Stomach smooth muscle (tissue), 2 donors: ENCODE data around the gene TLR9.
A peak's percentile ranks its signal among the peaks of the same experiment; 100 is the strongest.

Experiments
- H3K27ac ChIP-seq: one replicate; pipeline ENCODE4 v1.7.0; 2013; ENCODE audit warnings: mild to moderate bottlenecking, low read length, inconsistent platforms
- H3K27me3 ChIP-seq, 2 donors: one replicate each; pipeline ENCODE4 v1.7.0; 2013; ENCODE audit warnings: low read length in 2 of 2; ENCODE audit not compliant: insufficient read depth in 2 of 2, control insufficient read depth in 1 of 2
- H3K36me3 ChIP-seq, 2 donors: one replicate each; pipeline ENCODE4 v1.7.0; 2013; ENCODE audit warnings: low read length in 2 of 2; ENCODE audit not compliant: control insufficient read depth in 2 of 2, insufficient read depth in 2 of 2
- H3K4me1 ChIP-seq: one replicate; pipeline ENCODE4 v1.7.0; 2013; ENCODE audit warnings: low read length; ENCODE audit not compliant: control insufficient read depth, insufficient read depth
- H3K4me3 ChIP-seq, 2 donors: one replicate each; pipeline ENCODE4 v1.7.0; 2013; ENCODE audit warnings: low read length in 2 of 2
- H3K9ac ChIP-seq, 2 donors: one replicate each; pipeline ENCODE4 v1.7.0; 2013; ENCODE audit warnings: low read length in 2 of 2, mild to moderate bottlenecking in 1 of 2
- H3K9me3 ChIP-seq, 2 donors: one replicate each; pipeline ENCODE4 v1.7.0; 2013; ENCODE audit warnings: low read length in 2 of 2; ENCODE audit not compliant: control insufficient read depth in 2 of 2
- donor health status: healthy.
- donor health status: Pancreatic carcinoma.

TLR9 gene

DNA sequence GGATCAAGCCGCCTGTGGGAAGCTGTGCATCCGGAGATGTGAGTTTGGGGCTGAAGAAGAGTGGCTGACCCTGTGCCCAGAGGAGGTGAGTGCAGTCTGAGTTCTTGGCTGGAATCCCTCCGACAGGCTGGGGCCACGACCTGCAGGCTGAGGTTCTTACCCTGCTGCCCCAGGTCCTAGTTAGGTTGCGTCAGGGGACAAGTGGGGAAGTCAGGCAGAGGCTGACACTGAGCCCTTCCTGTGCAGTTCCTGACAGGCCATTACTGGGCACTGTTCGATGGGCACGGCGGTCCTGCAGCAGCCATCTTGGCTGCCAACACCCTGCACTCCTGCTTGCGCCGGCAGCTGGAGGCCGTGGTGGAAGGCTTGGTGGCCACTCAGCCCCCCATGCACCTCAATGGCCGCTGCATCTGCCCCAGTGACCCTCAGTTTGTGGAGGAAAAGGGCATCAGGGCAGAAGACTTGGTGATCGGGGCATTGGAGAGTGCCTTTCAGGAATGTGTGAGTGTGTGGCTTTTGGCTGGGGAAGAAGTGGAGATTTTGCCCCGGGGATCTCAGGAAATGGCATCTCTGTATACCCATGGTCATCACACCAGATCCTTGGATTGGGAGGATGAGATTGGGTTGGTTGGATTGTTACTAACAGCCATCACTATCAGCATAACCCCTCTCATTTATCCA lies 21.4 kb upstream of the TLR9 start:
- H3K27me3 ChIP-seq, result no peaks in the 10 kb centered on the region
- H3K27ac ChIP-seq, result peak overlapping the region; percentile 76
- peaks cover 25% of the 10 kb centered on the region for H3K4me1 ChIP-seq
- peaks cover 5 to 18% of the 10 kb centered on the region in 2 donors for H3K36me3 ChIP-seq
- H3K9ac ChIP-seq, result peak overlapping the region in 1 of 2 donors; percentile 71
- H3K4me3 ChIP-seq, result peak overlapping the region in 1 of 2 donors; percentile 87
- H3K9me3 ChIP-seq, result no peaks in the 10 kb centered on the region

GRCh38 chr3:52246264-52246620 lies 20.8 kb upstream of the TLR9 start:
- Histone ChIP-seq H3K27ac (peak overlapping the region; percentile 76), H3K9me3 (no peaks in the 10 kb centered on the region), H3K4me1 (peaks cover 25% of the 10 kb centered on the region), H3K36me3 (peaks cover 5 to 16% of the 10 kb centered on the region in 2 donors), H3K9ac (peak overlapping the region; percentile 71 to 75), H3K4me3 (peak overlapping the region; percentile 69 to 87), H3K27me3 (no peaks in the 10 kb centered on the region)

DNA sequence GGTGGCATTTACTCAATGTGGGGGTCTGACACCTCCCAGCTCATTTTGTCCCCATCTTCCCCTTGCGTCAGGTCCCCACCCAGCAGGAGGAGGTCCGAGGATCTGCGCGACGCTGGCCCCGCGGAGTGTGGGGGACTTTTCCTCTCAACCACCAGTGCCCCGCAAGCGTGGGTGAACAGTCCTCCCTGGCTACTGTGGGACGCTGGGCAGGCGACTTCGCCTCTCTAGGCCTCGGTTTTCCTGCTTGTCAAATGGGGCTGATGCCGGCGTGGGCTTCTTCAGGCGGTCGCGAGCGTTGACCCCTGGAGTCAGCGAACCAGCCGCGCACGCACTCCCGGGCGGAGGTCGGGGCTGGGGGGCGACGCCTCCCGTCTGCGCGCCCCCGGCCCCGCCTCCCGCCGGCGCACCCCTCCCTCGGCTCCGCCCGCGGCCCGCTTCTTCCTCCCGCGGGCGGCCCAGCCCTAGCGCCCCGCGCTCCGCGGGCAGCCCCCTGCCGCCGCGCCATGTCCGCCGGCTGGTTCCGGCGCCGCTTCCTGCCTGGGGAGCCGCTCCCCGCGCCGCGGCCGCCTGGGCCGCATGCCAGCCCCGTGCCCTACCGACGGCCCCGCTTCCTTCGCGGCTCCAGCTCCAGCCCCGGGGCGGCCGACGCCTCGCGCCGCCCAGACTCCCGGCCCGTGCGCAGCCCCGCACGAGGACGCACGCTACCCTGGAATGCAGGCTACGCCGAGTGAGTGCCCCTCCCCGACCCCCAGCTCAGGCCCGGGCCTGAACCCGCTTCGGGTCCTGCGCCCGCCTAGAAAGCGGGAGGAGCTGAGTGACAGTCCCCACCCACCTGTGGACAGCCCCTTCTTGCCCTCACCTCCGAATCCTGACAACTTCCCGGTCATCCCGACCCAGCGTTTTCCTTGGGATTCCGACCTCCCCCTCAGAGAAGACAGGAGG lies 20.1 kb upstream of the TLR9 start, which contains the start of gene PPM1M:
PPM1M (plus strand) TSS at position 438 of the 942 bp plus-strand sequence; CDS start at position 504, 66 bp downstream.
- H3K36me3 ChIP-seq, result peaks cover 5 to 15% of the 10 kb centered on the region in 2 donors
- no peaks in the 10 kb centered on the region for H3K9me3 ChIP-seq
- peak within 1 kb of the TSS; percentile 75 to 87 for H3K4me3 ChIP-seq
- peak within 1 kb of the TSS; percentile 75 to 89 for H3K9ac ChIP-seq
- peaks cover 26% of the 10 kb centered on the region for H3K4me1 ChIP-seq
- H3K27ac ChIP-seq, result peak within 1 kb of the TSS; percentile 76
- no peaks in the 10 kb centered on the region for H3K27me3 ChIP-seq

GRCh38 chr3:52243791-52244628 lies 18.6 kb upstream of the TLR9 start:
- Histone ChIP-seq H3K4me3 (no peak overlapping the region), H3K36me3 (peaks cover 0 to 5% of the 10 kb centered on the region in 2 donors), H3K27ac (no peak overlapping the region), H3K4me1 (peaks cover 37% of the 10 kb centered on the region), H3K9me3 (no peaks in the 10 kb centered on the region), H3K9ac (no peak overlapping the region), H3K27me3 (no peaks in the 10 kb centered on the region)

DNA sequence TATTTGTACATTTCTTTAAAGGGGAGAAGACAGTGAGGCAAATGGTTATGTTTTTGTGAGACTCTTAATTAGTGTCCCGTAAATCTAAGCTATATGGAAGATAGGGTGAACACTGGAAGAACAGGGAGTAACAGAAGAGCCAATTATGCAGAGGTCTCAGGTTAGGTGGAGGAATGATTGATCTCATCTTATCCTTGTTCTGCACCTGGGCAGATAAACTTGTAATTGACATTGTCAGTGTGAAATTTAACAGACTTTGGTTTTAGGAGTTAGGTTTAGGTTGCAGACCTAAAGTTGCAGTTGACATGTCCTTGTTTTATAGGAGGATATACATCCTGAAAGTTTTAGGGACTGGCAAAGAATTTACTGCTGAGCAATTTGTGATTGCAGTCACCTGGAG lies 16.6 kb upstream of the TLR9 start:
- Histone ChIP-seq H3K36me3 (no peaks in the 10 kb centered on the region), H3K9ac (no peak overlapping the region), H3K27me3 (no peaks in the 10 kb centered on the region), H3K4me3 (no peak overlapping the region), H3K4me1 (peaks cover 47% of the 10 kb centered on the region), H3K9me3 (no peaks in the 10 kb centered on the region), H3K27ac (no peak overlapping the region)

- no peak overlapping the region for H3K9ac ChIP-seq
- H3K4me1 ChIP-seq, result peaks cover 46% of the 10 kb centered on the region
These were observed 15.5 kb upstream of the TLR9 start for GRCh38 chr3:52240886-52241370.

GRCh38 chr3:52240059-52240885 lies 14.8 kb upstream of the TLR9 start:
- H3K4me3 ChIP-seq, result peak overlapping the region in 1 of 2 donors; percentile 98
- H3K4me1 ChIP-seq, result peaks cover 50% of the 10 kb centered on the region
- no peak overlapping the region for H3K27ac ChIP-seq
- peaks cover 0 to 5% of the 10 kb centered on the region in 2 donors for H3K36me3 ChIP-seq
- no peaks in the 10 kb centered on the region for H3K27me3 ChIP-seq
- H3K9me3 ChIP-seq, result no peaks in the 10 kb centered on the region
- no peak overlapping the region for H3K9ac ChIP-seq

More at GRCh38 chr3:52240886-52241370, 15.5 kb upstream of the TLR9 start:
- Histone ChIP-seq H3K27ac (no peak overlapping the region), H3K27me3 (no peaks in the 10 kb centered on the region), H3K36me3 (no peaks in the 10 kb centered on the region), H3K9me3 (no peaks in the 10 kb centered on the region), H3K4me3 (no peak overlapping the region)

DNA sequence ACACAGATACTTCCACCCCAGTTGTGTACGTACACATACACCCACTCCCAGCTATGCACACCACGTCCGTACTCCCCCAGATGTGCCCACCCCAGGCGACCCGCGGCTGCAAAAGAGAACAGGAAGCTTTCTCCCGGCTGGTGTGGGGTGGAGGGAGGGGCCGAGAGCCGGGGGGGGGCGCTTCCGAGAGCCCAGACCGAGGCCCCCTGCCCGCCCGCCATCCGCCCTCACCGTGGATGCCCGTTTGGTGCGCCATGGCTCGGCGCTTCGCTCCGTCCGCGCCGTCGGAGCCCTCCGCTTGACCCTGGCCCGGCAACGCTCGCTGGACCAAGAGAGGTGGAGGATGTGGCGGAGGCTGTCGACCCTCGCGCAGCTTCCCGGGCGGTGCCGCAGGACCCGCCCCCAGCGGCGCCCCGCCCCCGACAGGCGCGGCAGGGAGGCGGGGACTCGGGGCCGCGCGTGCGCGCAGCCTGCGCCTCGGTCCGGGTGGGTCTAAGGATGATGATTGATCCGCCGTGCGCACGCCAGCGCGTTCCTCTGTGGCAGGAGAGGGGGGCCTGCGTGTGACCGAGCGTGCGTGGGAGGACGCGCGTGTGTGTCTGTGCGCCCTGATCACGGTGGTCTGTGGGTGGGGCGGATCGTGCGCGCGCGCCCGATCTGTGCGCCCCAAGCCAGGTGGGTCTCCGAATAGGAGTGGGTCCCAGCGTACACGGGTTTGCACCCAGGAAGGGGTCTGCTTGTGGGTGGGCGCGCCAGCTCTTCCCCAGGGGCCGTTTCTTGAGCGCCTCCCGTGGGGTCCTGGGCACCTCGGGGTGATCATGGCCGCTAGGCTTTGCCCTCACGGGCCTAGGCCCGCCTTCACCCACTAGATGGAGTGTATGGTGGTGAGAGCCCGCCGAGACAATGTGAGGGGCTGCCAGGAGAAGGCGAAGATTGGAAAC lies 13.6 kb upstream of the TLR9 start, which contains the start of gene TWF2:
TWF2 (minus strand) TSS at position 398 of the 941 bp plus-strand sequence; CDS start at position 256, 142 bp downstream.
- Histone ChIP-seq H3K4me1 (peaks cover 52% of the 10 kb centered on the region), H3K9me3 (no peaks in the 10 kb centered on the region), H3K27ac (peak within 1 kb of the TSS; percentile 88), H3K4me3 (peak within 1 kb of the TSS; percentile 96 to 98), H3K36me3 (peaks cover 5 to 11% of the 10 kb centered on the region in 2 donors), H3K27me3 (no peaks in the 10 kb centered on the region), H3K9ac (peak within 1 kb of the TSS; percentile 65 to 80)
